CMK (cell line): ENCODE data around the gene SYT5.
"Not testable (repeated sequence)": the region's sequence is repeated elsewhere in the genome, so short reads cannot be mapped to it uniquely, and the experiment has no call there.

ENCODE experiments used
- DNase-seq: peaks from one replicate; pipeline ENCODE4 v3.0.0-alpha.2; 2010; ENCODE audit warnings: low read depth

SYT5 gene

GRCh38 chr19:55206664-55207500 lies 26.8 kb upstream of the SYT5 start:
- DNase-seq, result peak; percentile 35

GRCh38 chr19:55202199-55202598 lies 22.1 kb upstream of the SYT5 start:
- not testable (repeated sequence) for DNase-seq

- no peak for DNase-seq
Measured at GRCh38 chr19:55199620-55200204, 19.6 kb upstream of the SYT5 start.

GRCh38 chr19:55198651-55199050 lies 18.6 kb upstream of the SYT5 start:
- no peak for DNase-seq

GRCh38 chr19:55197528-55197927 lies 17.4 kb upstream of the SYT5 start:
- DNase-seq, result no peak

GRCh38 chr19:55196803-55197202 lies 16.7 kb upstream of the SYT5 start:
- DNase-seq, result no peak

GRCh38 chr19:55193481-55193880 lies 13.4 kb upstream of the SYT5 start:
- no peak for DNase-seq

GRCh38 chr19:55189403-55189835 lies 9.3 kb upstream of the SYT5 start:
- DNase-seq, result no peak

- DNase-seq, result no peak
Measured at GRCh38 chr19:55188625-55189024, 8.5 kb upstream of the SYT5 start.

- no peak for DNase-seq
Measured at GRCh38 chr19:55186080-55186479, 6.0 kb upstream of the SYT5 start.

GRCh38 chr19:55181740-55182139 lies 1.7 kb upstream of the SYT5 start:
- no peak for DNase-seq

- peak; percentile 74 for DNase-seq
Measured at GRCh38 chr19:55178781-55179599, 1.1 kb downstream of the SYT5 start.

- no peak for DNase-seq
Measured at GRCh38 chr19:55176076-55176475, 4.0 kb downstream of the SYT5 start.

- DNase-seq, result no peak
Measured at GRCh38 chr19:55175117-55175867, 4.8 kb downstream of the SYT5 start.

- no peak for DNase-seq
Measured at GRCh38 chr19:55174425-55175116, 5.5 kb downstream of the SYT5 start.

GRCh38 chr19:55173714-55174409 lies 6.2 kb downstream of the SYT5 start:
- peak; percentile 87 for DNase-seq

GRCh38 chr19:55173186-55173713 lies 6.8 kb downstream of the SYT5 start:
- DNase-seq, result no peak

- no peak for DNase-seq
Measured at GRCh38 chr19:55172741-55173140, 7.3 kb downstream of the SYT5 start.

GRCh38 chr19:55172318-55172717 lies 7.8 kb downstream of the SYT5 start:
- not testable (repeated sequence) for DNase-seq

- no peak for DNase-seq
Measured at GRCh38 chr19:55171440-55171839, 8.6 kb downstream of the SYT5 start.

- DNase-seq, result no peak
Measured at GRCh38 chr19:55169136-55169535, 11.0 kb downstream of the SYT5 start.
